ENCODE results near the gene SSTR3.

- TF ChIP-seq CTCF (conservative IDR thresholded peaks at IDR 0.05; ENCODE audit: low read depth, low read length) (no peak), POLR2A (IDR thresholded peaks at IDR 0.05; ENCODE audit: low read depth, low read length) (no peak), CHD1 (IDR thresholded peaks at IDR 0.05; ENCODE audit: low read depth, low read length) (no peak), RAD21 (IDR thresholded peaks at IDR 0.05; ENCODE audit: low read length) (no peak), USF2 (IDR thresholded peaks at IDR 0.05; ENCODE audit: low read depth, low read length) (no peak), MXI1 (IDR thresholded peaks at IDR 0.05; ENCODE audit: borderline replicate concordance, low read depth, low read length) (no peak), FOS (IDR thresholded peaks at IDR 0.05; ENCODE audit: low read depth, low read length) (no peak), SMC3 (IDR thresholded peaks at IDR 0.05; ENCODE audit: low read depth, low read length) (no peak), ELK1 (IDR thresholded peaks at IDR 0.05; ENCODE audit: borderline replicate concordance, low read depth, low read length) (no peak), MAZ (IDR thresholded peaks at IDR 0.05; ENCODE audit: borderline replicate concordance, low read depth, low read length) (no peak), RFX5 (IDR thresholded peaks at IDR 0.05; ENCODE audit: low read depth, low read length) (no peak), RCOR1 (IDR thresholded peaks at IDR 0.05; ENCODE audit: insufficient replicate concordance, low read length) (no peak), NFE2L2 (IDR thresholded peaks at IDR 0.05; ENCODE audit: low read depth, low read length) (no peak), MAFK (IDR thresholded peaks at IDR 0.05; ENCODE audit: low read depth, low read length) (no peak)
Observed at GRCh38 chr22:37188901-37189466, 23.3 kb downstream of the SSTR3 start.
